ENCODE measurements around the gene PALLD.

DNA sequence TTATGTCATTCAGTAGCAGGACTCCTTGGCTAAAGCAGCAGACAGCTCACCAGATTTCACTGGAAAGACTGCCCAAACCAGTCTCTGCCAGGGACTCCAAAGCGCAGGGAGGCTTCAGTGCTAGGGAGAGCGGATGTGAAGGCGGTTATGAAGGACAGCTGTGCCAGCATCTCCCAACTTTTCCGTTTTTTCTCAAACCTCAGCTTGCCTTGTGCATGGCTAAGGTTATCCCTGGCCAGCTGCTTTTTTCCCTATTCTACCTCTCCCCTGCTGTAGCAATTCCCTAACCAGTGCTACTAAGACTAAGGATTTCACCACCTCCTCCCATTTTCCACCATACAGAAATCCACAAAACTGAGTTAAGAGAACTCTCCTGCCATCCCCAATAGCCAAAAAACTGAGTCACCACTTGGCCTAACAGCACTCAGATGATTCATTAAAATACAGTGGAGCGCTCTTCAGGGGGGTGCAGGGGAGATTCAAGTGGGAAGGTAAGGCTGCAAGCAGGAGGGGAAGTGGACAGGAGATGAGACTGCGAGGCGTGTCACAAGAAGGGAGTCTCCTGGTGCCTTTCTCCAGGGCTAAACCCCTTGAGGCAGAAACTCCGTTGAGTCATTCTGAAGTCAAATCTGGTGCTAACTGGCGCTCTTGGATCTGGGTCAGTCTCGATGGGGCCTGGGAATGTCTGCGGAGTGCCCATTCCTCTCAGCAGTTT, 90.7 kb downstream of the PALLD start:
- TF ChIP-seq, protein P1, sequence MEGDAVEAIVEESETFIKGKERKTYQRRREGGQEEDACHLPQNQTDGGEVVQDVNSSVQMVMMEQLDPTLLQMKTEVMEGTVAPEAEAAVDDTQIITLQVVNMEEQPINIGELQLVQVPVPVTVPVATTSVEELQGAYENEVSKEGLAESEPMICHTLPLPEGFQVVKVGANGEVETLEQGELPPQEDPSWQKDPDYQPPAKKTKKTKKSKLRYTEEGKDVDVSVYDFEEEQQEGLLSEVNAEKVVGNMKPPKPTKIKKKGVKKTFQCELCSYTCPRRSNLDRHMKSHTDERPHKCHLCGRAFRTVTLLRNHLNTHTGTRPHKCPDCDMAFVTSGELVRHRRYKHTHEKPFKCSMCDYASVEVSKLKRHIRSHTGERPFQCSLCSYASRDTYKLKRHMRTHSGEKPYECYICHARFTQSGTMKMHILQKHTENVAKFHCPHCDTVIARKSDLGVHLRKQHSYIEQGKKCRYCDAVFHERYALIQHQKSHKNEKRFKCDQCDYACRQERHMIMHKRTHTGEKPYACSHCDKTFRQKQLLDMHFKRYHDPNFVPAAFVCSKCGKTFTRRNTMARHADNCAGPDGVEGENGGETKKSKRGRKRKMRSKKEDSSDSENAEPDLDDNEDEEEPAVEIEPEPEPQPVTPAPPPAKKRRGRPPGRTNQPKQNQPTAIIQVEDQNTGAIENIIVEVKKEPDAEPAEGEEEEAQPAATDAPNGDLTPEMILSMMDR (conservative IDR thresholded peaks at IDR 0.05; ENCODE audit: low read depth, low read length): no peak
- TF ChIP-seq EZH2 (IDR thresholded peaks at IDR 0.05; ENCODE audit: low read length, unreplicated experiment) (no peak), EZH2phosphoT487 (IDR thresholded peaks at IDR 0.05; ENCODE audit: borderline replicate concordance, low read length) (no peak)
